HG02588 (cell line): ENCODE data around the gene ZNF469.

ENCODE experiments used
- ATAC-seq: cut with Tn5 transposase; IDR thresholded peaks from one replicate; pipeline ENCODE4 v1.9.1; 2021; ENCODE audit warnings: mild to moderate bottlenecking, moderate library complexity; ENCODE audit not compliant: unreplicated experiment

ZNF469 gene

GRCh38 chr16:88382491-88383400 lies at the start of gene ZNF469:
TSS of gene ZNF469 (plus strand) at chr16:88382959. CDS start at chr16:88427471, 44,512 bp downstream.
- no peak for ATAC-seq

- no peak for ATAC-seq
These were observed 48.6 kb upstream of the ZNF469 start for GRCh38 chr16:88333848-88334777.

- no peak for ATAC-seq
These were observed 47.7 kb upstream of the ZNF469 start for GRCh38 chr16:88334778-88335720.

DNA sequence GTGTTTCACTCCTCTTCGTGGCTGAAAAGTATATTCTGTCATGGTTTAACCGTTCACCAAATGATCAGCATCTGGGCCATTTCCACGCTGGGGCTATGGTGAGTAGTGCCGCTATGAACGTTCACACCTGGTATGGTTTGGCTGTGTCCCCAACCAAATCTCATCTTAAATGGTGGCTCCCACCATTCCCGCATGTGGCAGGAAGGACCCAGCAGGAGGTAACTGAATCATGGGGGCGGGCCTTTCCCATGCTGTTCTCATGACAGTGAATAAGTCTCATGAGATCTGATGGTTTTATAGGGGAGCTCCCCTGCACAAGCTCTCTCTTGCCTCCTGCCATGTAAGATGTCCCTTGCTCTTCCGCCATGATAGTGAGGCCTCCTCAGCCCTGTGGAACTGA lies 45.7 kb upstream of the ZNF469 start:
- no peak for ATAC-seq

- no peak for ATAC-seq
These were observed 45.2 kb upstream of the ZNF469 start for GRCh38 chr16:88337538-88337937.

DNA sequence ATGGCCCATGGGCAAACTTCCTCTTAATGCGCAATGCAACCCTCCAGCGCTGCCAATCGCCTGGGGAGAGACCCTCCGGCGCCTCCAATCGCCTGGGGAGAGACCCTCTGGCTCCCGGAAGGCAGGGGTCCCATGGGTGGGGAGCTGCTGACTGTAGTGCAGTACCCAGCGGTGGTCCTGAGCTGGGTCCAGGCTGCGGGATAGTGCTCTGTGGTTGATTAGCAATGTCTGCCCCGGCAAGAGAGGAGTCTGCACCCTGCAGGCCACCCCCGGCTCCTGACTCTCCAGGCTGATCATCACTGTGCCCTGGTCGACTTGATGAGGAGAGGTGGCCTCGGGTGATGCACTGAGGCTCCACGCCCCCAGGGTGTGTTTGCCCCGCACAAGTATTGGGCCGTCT lies 44.6 kb upstream of the ZNF469 start:
- ATAC-seq, result no peak

- ATAC-seq, result no peak
These were observed 43.9 kb upstream of the ZNF469 start for GRCh38 chr16:88338896-88339295.

DNA sequence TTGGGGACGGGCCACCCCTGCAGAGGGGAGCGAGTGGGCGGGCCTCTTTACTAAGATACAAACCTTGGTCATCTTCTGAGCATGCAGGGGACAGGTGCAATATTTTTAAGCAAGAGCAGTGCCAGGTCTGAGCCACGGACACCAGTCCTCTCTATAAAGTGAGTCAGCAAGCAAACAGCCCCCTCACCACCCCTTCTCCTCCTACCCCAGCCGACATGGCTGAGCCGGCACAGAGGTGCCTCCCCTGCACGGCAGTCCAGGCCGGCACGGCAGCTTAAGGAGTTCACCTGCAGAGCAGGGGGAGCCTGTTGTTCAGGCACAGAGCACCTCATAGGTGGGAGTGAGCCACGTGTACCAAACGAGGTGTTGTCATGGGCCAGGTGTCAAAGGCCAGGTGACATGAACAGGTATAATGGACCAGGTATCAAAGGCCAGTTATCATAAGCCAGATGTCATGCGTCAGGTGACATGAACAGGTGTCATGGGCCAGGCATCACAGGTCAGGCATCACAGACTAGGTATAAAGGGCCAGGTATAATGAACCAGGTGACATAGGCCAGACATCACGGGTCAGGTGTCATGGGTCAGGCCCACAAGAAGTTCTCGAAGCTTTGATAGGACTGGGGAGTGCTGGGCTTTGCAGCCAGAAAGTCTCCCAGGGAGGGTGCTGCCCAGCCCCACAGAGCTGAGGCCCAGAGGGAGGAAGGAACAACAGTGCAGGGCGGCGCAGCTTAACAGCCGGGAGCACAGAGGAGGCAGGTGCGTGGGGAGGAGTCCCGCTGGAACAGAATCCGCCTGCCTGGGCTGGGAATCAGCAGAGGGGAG lies 42.6 kb upstream of the ZNF469 start:
- no peak for ATAC-seq

DNA sequence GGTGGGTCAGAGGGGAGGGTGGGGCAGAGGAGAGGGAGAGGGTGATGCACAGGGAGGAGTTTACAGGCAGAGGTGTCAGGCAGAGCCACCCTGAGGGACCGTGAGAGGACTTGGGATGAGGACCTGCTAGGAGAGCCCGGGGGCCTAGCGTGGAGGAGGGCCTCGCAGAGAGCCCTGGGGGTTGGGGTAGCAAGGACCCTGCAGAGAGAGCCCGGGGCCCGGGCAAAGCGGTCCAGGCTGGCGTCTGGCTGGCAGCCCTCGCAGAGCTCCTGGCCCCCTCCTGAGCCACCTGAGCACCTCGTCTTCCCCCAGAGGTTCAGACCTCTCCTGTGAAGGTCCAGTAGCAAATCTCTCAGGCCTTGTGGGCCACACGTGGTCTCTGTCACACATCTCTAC lies 42.0 kb upstream of the ZNF469 start:
- ATAC-seq, result no peak

GRCh38 chr16:88341551-88342290 lies 41.0 kb upstream of the ZNF469 start:
- ATAC-seq, result no peak

GRCh38 chr16:88342491-88342890 lies 40.3 kb upstream of the ZNF469 start:
- ATAC-seq, result no peak

- ATAC-seq, result no peak
These were observed 39.4 kb upstream of the ZNF469 start for GRCh38 chr16:88343271-88343791.

GRCh38 chr16:88344411-88345030 lies 38.2 kb upstream of the ZNF469 start:
- no peak for ATAC-seq

DNA sequence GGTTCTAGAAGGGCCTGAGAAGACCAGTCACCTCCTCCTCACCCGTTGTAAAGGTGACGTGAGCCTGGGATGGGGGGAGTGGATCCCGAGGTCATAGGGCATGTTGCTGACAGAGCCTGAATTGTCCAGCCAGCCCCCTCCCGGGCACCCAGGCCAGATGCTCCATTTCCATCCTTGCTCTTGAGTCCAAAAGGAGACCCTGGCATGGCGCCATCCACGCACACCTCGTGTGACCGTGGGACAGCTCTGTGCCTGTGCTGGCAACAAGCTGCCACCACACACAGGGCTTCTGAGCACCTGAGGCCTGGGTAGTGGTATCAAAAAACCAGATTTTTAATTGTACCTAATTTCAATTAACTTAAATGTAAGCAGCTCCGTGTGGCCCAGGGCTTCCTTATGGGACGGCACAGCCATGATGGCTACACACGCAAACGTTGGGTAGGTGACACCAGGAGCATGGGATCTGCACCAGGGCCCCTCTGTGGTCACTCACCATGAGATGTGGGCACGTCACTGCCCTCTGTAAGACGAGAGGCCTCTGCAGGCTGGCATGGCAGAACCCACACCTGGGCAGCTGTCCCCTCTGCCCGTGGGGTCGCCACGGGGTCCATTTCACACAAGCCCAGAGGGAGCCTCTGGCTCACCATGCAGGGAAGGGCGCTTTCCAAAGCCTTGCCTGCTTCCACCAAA lies 37.6 kb upstream of the ZNF469 start:
- no peak for ATAC-seq

GRCh38 chr16:88345721-88346560 lies 36.8 kb upstream of the ZNF469 start:
- ATAC-seq, result no peak

DNA sequence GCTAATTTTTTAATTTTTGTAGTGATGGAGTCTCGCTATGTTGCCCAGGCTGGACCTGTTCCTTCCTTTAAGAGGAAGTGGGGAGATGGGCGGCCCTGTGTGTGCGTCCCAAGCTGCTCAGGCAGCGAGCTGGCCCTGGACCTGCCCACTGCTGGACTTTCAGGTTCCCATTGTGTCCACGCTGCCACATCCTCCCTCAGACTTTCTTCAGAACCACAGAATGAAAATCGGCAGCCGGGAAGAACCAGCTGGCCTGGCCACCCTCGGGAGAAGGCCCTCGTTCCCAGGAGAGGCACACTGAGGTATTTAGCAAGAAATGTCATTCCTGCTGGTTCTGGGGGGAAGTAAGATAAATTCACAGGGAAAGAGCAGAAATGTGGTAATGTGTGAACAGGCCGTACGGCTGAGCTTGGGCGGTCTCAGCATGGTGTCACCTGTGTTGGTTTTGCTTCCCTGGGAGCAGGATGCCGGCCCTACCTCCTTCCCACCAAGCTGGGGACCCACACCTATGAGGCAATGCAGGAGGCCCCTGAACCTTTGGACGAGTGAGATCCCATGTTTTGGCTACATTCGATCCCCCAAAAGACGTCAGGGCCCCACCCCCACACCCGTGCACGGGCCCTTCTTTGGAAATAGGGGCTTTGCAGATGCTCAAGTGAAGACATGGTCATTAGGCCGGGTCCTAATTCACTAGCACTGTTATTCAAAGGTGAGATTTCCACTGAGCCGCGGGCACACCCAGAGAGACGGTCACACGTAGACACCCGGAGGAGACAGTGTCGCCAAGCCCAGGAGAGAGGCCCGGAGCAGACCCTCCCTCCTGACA lies 35.9 kb upstream of the ZNF469 start:
- ATAC-seq, result no peak
